HCT116 (cell line): Measurements from ENCODE around the gene PDE10A. TPM values are rescaled to one million over a fixed set of nuclear protein-coding genes. Genes with fewer than 3 reads are reported as not detected.

Experiments used
- ATAC-seq: fragments of 200-7000 bp; cut with Tn5 transposase; 2 replicates; pipeline ENCODE4 v1.9.1; 2020; ENCODE audit warnings: mild to moderate bottlenecking, moderate library complexity
- BruUV-seq: library from RNA; stranded (reverse); fragments of 400-500 nt; replicated peaks from 2 replicates; lab custom pipeline; 2021; lab: Mats Ljungman, UMichigan
- CTCF ChIA-PET: fragments of 300-600 bp; sonication (Branson Sonifier 250); formaldehyde crosslinking; loops from one replicate; lab custom pipeline; 2021; ENCODE audit warnings: antibody characterized with exemption; lab: Charles Lee
- POLR2A ChIA-PET: fragments of 300-600, 350-600 bp; sonication (Branson Sonifier 250); formaldehyde crosslinking; loops from one replicate; lab custom pipeline; 2021; ENCODE audit warnings: antibody characterized with exemption; lab: Charles Lee
- RAD21 ChIA-PET, 2 experiments: fragments of 300-600 bp; sonication (Branson Sonifier 250); formaldehyde crosslinking; loops; one replicate each; lab custom pipeline; 2023; ENCODE audit warnings: low total read pairs in 2 of 2; ENCODE audit not compliant: uncharacterized antibody in 2 of 2, unreplicated experiment in 2 of 2, low non-redundant PET in 1 of 2; lab: Charles Lee
- DNase-seq: peaks from one replicate; pipeline ENCODE4 v3.0.0-alpha.2; 2010; ENCODE audit warnings: low read depth, low spot score
- H2AFZ ChIP-seq: fragments of 200-600 bp; shearing (Covaris generic), sonication (generic); 2 replicates; pipeline ENCODE4 v1.6.1; 2017; ENCODE audit warnings: low read depth, mixed run types, mixed read lengths, antibody characterized with exemption, low read length; ENCODE audit not compliant: poor library complexity, severe bottlenecking
- H3K27ac ChIP-seq: 2 replicates; pipeline ENCODE4 v1.5.1; 2012; ENCODE audit warnings: low read depth, low read length
- H3K27me3 ChIP-seq: fragments of 200-600 bp; sonication (generic); 2 replicates; pipeline ENCODE4 v1.6.1; 2016; ENCODE audit warnings: mixed run types, low read length, mixed read lengths; ENCODE audit not compliant: insufficient read depth
- H3K36me3 ChIP-seq, 2 experiments: fragments of 200-500 bp in 1 of 2; fragments of 200-600 bp in 1 of 2; sonication (Bioruptor generic) in 1 of 2; sonication (generic) in 1 of 2; 2 replicates each; pipeline versions ENCODE4 v1.5.1 to v1.6.1; 2014 to 2016; ENCODE audit warnings: low read length in 2 of 2, inconsistent platforms in 1 of 2, mixed read lengths in 1 of 2, mixed run types in 1 of 2; ENCODE audit not compliant: insufficient read depth in 2 of 2, control insufficient read depth in 1 of 2
- H3K4me1 ChIP-seq, 2 experiments: fragments of 200-600 bp in 1 of 2; sonication (generic) in 1 of 2; 2 replicates each; pipeline versions ENCODE4 v1.5.1 to v1.6.1; 2012 to 2017; ENCODE audit warnings: low read length in 2 of 2, inconsistent platforms in 1 of 2, mild to moderate bottlenecking in 1 of 2, mixed read lengths in 1 of 2, mixed run types in 1 of 2, moderate library complexity in 1 of 2; ENCODE audit not compliant: insufficient read depth in 2 of 2, control insufficient read depth in 1 of 2
- H3K4me2 ChIP-seq: fragments of 200-600 bp; sonication (generic); 2 replicates; pipeline ENCODE4 v1.6.1; 2017; ENCODE audit warnings: mixed run types, low read length, mixed read lengths
- H3K4me3 ChIP-seq, 2 experiments: fragments of 200-600 bp in 1 of 2; sonication (generic) in 1 of 2; replicated peaks in 1 of 2; 2 replicates each; pipeline ENCODE4 v1.5.1; 2011 to 2016; ENCODE audit warnings: low read length in 2 of 2, control low read depth in 1 of 2, low read depth in 1 of 2, mild to moderate bottlenecking in 1 of 2, mixed read lengths in 1 of 2, mixed run types in 1 of 2
- H3K79me2 ChIP-seq: fragments of 200-600 bp; sonication (generic); 2 replicates; pipeline ENCODE4 v1.6.1; 2017; ENCODE audit warnings: mild to moderate bottlenecking, mixed run types, low read length, moderate library complexity, mixed read lengths; ENCODE audit not compliant: insufficient read depth
- H3K9ac ChIP-seq: fragments of 200-600 bp; sonication (generic); 2 replicates; pipeline ENCODE4 v1.6.1; 2016; ENCODE audit warnings: low read length, mixed read lengths
- H3K9me2 ChIP-seq: fragments of 200-600 bp; sonication (generic), shearing (Covaris generic); 2 replicates; pipeline ENCODE4 v1.6.1; 2017; ENCODE audit warnings: mixed run types, mild to moderate bottlenecking, moderate library complexity; ENCODE audit not compliant: insufficient read depth
- H3K9me3 ChIP-seq, 2 experiments: fragments of 200-500 bp in 1 of 2; fragments of 200-600 bp in 1 of 2; sonication (Bioruptor generic) in 1 of 2; sonication (generic) in 1 of 2; 2 replicates each; pipeline ENCODE4 v1.6.1; 2014 to 2017; ENCODE audit warnings: low read length in 2 of 2, mixed read lengths in 2 of 2, inconsistent platforms in 1 of 2, low read depth in 1 of 2, mild to moderate bottlenecking in 1 of 2, mixed run types in 1 of 2, moderate library complexity in 1 of 2; ENCODE audit not compliant: control insufficient read depth in 1 of 2, insufficient read depth in 1 of 2
- H4K20me1 ChIP-seq: fragments of 200-600 bp; sonication (generic), shearing (Covaris generic); 2 replicates; pipeline ENCODE4 v1.6.1; 2017; ENCODE audit warnings: mixed run types, mild to moderate bottlenecking, moderate library complexity; ENCODE audit not compliant: insufficient read depth
- CEBPB ChIP-seq: IDR thresholded peaks from 2 replicates; pipeline ENCODE4 v1.6.1; 2012; ENCODE audit warnings: low read depth
- EZH2 ChIP-seq: fragments of 200-600 bp; sonication (generic); IDR thresholded peaks from 2 replicates; pipeline ENCODE4 v1.6.1; 2017; ENCODE audit warnings: antibody characterized with exemption, mixed run types
- FOSL1 ChIP-seq: IDR thresholded peaks from 2 replicates; pipeline ENCODE4 v1.6.1; 2012; ENCODE audit warnings: low read depth
- JUND ChIP-seq: IDR thresholded peaks from 2 replicates; pipeline ENCODE4 v1.6.1; 2012
- REST ChIP-seq: IDR thresholded peaks from 2 replicates; pipeline ENCODE4 v1.6.1; 2012; ENCODE audit warnings: low read depth
- intact Hi-C: fragments of 100-400 bp; cut with micrococcal nuclease; formaldehyde crosslinking; loops from 2 replicates; pipeline ENCODE4 v1.10.0; 2022
- total RNA-seq: library from RNA; stranded (reverse); gene quantifications from one replicate; pipeline ENCODE4 v1.2.1, GENCODE V29; 2021; ENCODE audit not compliant: unreplicated experiment
- TF ChIP-seq, protein P1 (sequence below): IDR thresholded peaks from 2 replicates; pipeline ENCODE4 v1.6.1; 2011; ENCODE audit warnings: mild to moderate bottlenecking, low read length, moderate library complexity; ENCODE audit not compliant: insufficient replicate concordance; ENCODE audit errors: extremely low read depth

The PDE10A gene
- total RNA-seq, 1 experiment from 2014 or later = 0.37 TPM

GRCh38 chr6:165628955-165629354 is 34.1 kb downstream of the PDE10A start:
- RAD21 ChIA-PET = no interaction called here
- Histone ChIP-seq H3K9me3 (no peaks in the 10 kb centered on the region), H3K36me3 (no peaks in the 10 kb centered on the region), H3K9me2 (no peaks in the 10 kb centered on the region), H3K27me3 (no peaks in the 10 kb centered on the region), H3K27ac (no peak overlapping the region), H3K9ac (no peak overlapping the region), H2AFZ (no peak overlapping the region), H3K4me3 (no peak overlapping the region), H3K4me2 (no peak overlapping the region), H3K79me2 (no peaks in the 10 kb centered on the region), H4K20me1 (no peaks in the 10 kb centered on the region), H3K4me1 (no peaks in the 10 kb centered on the region)
- no peak for TF ChIP-seq CEBPB
- ATAC-seq = no peak
- intact Hi-C loops = no loop called here
- POLR2A ChIA-PET = no interaction called here
- BruUV-seq = no TSS peak
- DNase-seq = no peak
- CTCF ChIA-PET = interaction anchor here (0.6 kb wide), 1 partner anchor 10 kb away, joined by 3 read pairs; no protein-coding TSS in a partner anchor

GRCh38 chr6:165627366-165627765 is 35.7 kb downstream of the PDE10A start:
- ChIA-PET RAD21 (no interaction called here), CTCF (no interaction called here), POLR2A (no interaction called here)
- intact Hi-C loops = no loop called here
- Histone ChIP-seq H3K9me2 (no peaks in the 10 kb centered on the region), H3K27me3 (no peaks in the 10 kb centered on the region), H3K4me2 (no peak overlapping the region), H4K20me1 (no peaks in the 10 kb centered on the region), H3K36me3 (no peaks in the 10 kb centered on the region), H3K9me3 (no peaks in the 10 kb centered on the region), H2AFZ (no peak overlapping the region), H3K27ac (no peak overlapping the region), H3K79me2 (no peaks in the 10 kb centered on the region), H3K4me1 (no peaks in the 10 kb centered on the region), H3K9ac (no peak overlapping the region), H3K4me3 (no peak overlapping the region)
- DNase-seq (no peak), ATAC-seq (no peak)
- no TSS peak for BruUV-seq
- TF ChIP-seq, protein P1, sequence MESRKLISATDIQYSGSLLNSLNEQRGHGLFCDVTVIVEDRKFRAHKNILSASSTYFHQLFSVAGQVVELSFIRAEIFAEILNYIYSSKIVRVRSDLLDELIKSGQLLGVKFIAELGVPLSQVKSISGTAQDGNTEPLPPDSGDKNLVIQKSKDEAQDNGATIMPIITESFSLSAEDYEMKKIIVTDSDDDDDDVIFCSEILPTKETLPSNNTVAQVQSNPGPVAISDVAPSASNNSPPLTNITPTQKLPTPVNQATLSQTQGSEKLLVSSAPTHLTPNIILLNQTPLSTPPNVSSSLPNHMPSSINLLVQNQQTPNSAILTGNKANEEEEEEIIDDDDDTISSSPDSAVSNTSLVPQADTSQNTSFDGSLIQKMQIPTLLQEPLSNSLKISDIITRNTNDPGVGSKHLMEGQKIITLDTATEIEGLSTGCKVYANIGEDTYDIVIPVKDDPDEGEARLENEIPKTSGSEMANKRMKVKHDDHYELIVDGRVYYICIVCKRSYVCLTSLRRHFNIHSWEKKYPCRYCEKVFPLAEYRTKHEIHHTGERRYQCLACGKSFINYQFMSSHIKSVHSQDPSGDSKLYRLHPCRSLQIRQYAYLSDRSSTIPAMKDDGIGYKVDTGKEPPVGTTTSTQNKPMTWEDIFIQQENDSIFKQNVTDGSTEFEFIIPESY = no peak
- no peak for TF ChIP-seq REST
- TF ChIP-seq JUND = no peak
- no peak for TF ChIP-seq FOSL1
- TF ChIP-seq EZH2 = no peak
